Measurements from ENCODE around the gene TRAK2.
"Not testable (repeated sequence)": the region's sequence is repeated elsewhere in the genome, so short reads cannot be mapped to it uniquely, and the experiment has no call there.

TRAK2 gene

DNA sequence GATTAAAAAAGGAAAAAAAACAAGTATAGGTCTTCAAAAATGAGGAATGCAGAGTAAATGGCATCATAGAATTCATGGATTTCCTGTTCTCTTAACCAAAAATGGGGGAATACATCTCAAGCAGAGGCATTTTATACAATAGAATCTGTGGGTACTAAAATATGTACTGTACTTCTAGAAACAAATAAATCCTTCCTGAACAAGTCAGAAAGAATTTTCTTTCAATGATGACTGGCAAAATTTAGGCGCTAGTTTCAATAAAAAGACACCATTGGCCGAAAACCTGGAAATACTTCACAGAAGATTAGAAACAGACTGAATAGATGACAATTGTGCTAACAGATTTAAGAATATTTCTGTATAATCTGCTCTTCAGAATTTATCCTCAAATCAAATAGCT lies 15.1 kb downstream of the TRAK2 start:
- H3K27ac Mint-ChIP-seq, result no peak overlapping the region
- no peaks in the 10 kb centered on the region for H3K27me3 Mint-ChIP-seq
- peaks cover 18% of the 10 kb centered on the region for H3K36me3 Mint-ChIP-seq (ENCODE audit: low read depth)
- peaks cover 3% of the 10 kb centered on the region for H3K9me3 Mint-ChIP-seq
- peaks cover 80% of the 10 kb centered on the region for H3K4me1 Mint-ChIP-seq (ENCODE audit: low read depth)
- H3K4me3 Mint-ChIP-seq, result no peak overlapping the region
- DNase-seq, result no peak

DNA sequence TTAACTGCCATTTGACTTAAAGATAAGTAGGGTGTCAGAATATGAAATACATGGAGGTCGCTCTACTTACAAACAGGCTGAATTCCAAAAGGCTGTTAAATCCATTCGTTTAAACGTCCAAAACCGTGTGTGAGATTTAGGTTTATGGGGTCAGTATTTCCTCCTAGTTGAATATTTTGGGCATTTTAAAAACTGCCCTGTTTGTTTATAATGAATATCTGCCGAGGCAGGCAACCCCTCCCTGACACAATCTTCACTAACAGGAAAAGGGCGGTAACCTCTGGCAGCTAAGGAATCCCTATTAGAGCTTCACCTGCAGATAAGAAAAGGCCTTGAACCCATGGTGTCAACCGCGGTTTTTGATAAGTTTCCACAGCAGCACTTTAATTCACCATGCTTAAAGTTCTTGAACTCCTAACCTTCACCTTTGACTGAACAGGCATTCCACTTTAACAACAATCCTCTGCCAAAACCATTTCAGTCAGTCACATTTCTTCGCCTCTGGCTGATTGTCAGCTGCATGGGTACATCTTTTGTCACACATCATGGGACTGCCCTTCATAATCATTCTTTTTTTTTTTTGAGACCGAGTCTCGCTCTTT lies 17.8 kb downstream of the TRAK2 start:
- H3K27me3 Mint-ChIP-seq, result no peaks in the 10 kb centered on the region
- H3K27ac Mint-ChIP-seq, result peak overlapping the region; percentile 96
- DNase-seq, result no peak
- H3K4me1 Mint-ChIP-seq (ENCODE audit: low read depth), result peaks cover 69% of the 10 kb centered on the region
- H3K9me3 Mint-ChIP-seq, result peaks cover 4% of the 10 kb centered on the region
- no peak overlapping the region for H3K4me3 Mint-ChIP-seq
- H3K36me3 Mint-ChIP-seq (ENCODE audit: low read depth), result peaks cover 16% of the 10 kb centered on the region

DNA sequence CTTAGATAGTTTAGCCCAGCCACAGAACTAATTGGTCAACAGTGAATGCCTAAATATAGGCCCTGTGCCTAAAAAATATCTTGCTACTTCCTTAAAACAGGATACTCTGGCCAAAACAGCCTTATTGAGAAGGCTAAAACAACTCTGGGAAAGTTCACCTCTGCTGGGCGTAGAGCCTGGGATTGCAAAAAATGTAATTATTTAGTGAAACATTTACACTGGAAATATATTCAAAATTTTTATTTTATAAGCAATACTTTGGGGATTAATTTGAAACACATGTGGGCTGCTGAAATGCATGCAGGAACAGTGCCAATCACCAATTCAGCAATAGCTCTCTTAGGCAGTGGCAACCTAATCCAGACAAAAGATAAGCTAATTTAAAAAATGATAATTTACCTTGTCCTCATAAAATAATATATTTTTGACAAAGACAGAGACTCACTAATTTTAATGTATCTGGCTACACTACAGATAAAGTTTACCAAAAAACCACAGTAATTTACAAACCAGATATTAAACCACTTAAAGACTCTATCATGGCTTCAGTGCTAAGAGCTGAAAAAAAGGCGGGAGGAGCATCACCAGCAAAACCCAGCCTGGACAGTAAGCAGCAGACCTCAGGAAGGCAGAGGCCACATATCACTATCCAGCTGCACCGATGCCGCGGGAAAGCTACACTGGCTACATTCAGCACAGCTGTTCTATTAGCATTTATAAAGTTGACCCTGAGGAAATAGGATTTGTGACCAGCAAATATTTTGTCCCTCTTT lies 18.5 kb downstream of the TRAK2 start:
- H3K27ac Mint-ChIP-seq, result peak overlapping the region; percentile 96
- peaks cover 6% of the 10 kb centered on the region for H3K9me3 Mint-ChIP-seq
- H3K4me1 Mint-ChIP-seq (ENCODE audit: low read depth), result peaks cover 63% of the 10 kb centered on the region
- H3K27me3 Mint-ChIP-seq, result no peaks in the 10 kb centered on the region
- H3K36me3 Mint-ChIP-seq (ENCODE audit: low read depth), result peaks cover 18% of the 10 kb centered on the region
- DNase-seq, result no peak
- peak overlapping the region; percentile 68 for H3K4me3 Mint-ChIP-seq

DNA sequence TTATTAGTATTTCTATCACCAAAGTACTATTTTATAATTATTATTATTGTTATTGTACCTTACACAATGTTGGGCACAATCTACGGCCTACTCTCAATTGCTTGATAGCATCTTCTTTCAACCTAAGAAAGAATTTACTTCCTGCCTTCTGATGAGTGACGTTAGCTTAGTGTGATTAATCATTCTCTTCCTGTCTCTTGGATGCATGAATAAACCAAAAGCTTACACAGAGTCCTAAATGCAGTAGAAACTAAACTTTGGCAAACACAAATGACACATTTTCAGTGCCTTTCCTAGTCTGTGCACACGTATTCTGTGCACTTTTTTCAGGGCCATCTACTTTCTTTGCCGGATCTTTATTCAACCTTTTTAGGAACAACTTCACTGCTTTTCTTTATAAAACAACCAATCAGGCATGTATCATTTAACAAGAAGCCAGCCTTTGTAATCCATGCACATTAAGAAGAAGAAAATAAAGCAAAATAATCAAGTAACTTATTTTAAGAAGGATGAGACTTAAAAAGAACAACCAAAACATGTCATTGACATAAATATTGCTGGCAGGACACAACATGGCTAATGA lies 19.1 kb downstream of the TRAK2 start:
- Mint-ChIP-seq H3K27ac (peak overlapping the region; percentile 96), H3K9me3 (peaks cover 6% of the 10 kb centered on the region), H3K4me3 (peak overlapping the region; percentile 68), H3K4me1 (ENCODE audit: low read depth) (peaks cover 56% of the 10 kb centered on the region), H3K36me3 (ENCODE audit: low read depth) (peaks cover 18% of the 10 kb centered on the region), H3K27me3 (no peaks in the 10 kb centered on the region)
- no peak for DNase-seq

DNA sequence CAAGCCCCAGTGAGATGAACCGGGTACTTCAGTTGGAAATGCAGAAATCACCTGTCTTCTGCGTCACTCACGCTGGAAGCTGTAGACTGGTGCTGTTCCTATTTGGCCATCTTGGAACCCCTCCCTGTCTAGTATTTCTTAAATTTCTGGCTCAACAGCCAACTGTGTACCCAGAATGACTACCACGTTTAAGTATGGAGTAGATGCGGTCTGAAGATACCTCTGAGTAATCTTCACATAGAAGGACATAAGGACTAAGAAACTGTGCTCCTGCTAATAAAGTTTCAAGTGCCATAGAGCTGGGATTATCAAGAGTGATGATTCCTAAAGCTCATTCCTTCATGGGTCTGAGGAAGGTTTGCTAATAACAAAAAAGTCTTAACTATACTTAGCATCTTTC lies 20.4 kb downstream of the TRAK2 start:
- peaks cover 48% of the 10 kb centered on the region for H3K4me1 Mint-ChIP-seq (ENCODE audit: low read depth)
- H3K4me3 Mint-ChIP-seq, result no peak overlapping the region
- H3K36me3 Mint-ChIP-seq (ENCODE audit: low read depth), result peaks cover 18% of the 10 kb centered on the region
- DNase-seq, result no peak
- H3K9me3 Mint-ChIP-seq, result peaks cover 6% of the 10 kb centered on the region
- H3K27ac Mint-ChIP-seq, result peak overlapping the region; percentile 88
- H3K27me3 Mint-ChIP-seq, result no peaks in the 10 kb centered on the region

DNA sequence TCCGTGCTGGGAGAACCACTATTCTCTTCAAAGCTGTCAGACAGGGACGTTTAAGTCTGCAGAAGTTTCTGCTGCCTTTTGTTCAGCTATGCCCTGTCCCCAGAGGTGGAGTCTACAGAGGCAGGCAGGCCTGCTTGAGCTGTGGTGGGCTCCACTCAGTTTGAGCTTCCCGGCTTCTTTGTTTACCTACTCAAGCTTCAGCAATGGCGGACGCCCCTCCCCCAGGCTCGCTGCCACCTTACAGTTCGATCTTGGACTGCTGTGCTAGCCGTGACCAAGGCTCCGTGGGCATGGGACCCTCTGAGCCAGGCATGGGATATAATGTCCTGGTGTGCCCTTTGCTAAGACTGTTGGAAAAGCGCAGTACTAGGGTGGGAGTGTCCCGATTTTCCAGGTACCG lies 20.9 kb downstream of the TRAK2 start:
- not testable (repeated sequence) for H3K9me3 Mint-ChIP-seq, H3K27me3 Mint-ChIP-seq, H3K27ac Mint-ChIP-seq, H3K4me3 Mint-ChIP-seq, DNase-seq
- Mint-ChIP-seq H3K4me1 (ENCODE audit: low read depth) (peaks cover 44% of the 10 kb centered on the region), H3K36me3 (ENCODE audit: low read depth) (peaks cover 18% of the 10 kb centered on the region)

DNA sequence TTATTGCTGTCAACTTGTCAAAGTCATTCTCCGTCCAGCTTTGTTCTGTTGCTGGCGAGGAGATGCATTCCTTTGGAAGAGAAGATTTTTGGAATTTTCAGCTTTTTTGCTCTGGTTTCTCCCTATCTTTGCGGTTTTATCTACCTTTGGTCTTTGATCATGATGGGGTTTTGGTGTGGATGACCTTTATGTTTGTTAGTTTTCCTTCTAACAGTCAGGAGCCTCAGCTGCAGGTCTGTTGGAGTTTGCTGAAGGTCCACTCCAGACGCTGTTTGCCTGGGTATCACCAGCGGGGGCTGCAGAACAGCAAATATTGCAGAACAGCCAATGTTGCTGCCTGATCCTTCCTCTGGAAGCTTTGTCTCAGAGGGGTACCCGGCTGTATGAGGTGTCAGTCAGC lies 21.4 kb downstream of the TRAK2 start:
- H3K9me3 Mint-ChIP-seq, H3K27ac Mint-ChIP-seq, H3K27me3 Mint-ChIP-seq, DNase-seq, H3K4me3 Mint-ChIP-seq: not testable (repeated sequence)
- H3K36me3 Mint-ChIP-seq (ENCODE audit: low read depth), result peaks cover 18% of the 10 kb centered on the region
- peaks cover 45% of the 10 kb centered on the region for H3K4me1 Mint-ChIP-seq (ENCODE audit: low read depth)

DNA sequence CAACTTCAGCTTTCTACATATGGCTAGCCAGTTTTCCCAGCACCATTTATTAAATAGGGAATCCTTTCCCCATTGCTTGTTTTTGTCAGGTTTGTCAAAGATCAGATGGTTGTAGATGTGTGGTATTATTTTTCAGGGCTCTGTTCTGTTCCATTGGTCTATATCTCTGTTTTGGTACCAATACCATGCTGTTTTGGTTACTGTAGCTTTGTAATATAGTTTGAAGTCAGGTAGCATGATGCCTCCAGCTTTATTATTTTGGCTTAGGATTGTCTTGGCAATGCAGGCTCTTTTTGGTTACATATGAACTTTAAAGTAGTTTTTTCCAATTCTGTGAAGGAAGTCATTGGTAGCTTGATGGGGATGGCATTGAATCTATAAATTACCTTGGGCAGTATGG lies 22.9 kb downstream of the TRAK2 start:
- not testable (repeated sequence) for H3K27me3 Mint-ChIP-seq, H3K27ac Mint-ChIP-seq, DNase-seq, H3K4me3 Mint-ChIP-seq, H3K9me3 Mint-ChIP-seq
- Mint-ChIP-seq H3K36me3 (ENCODE audit: low read depth) (peaks cover 18% of the 10 kb centered on the region), H3K4me1 (ENCODE audit: low read depth) (peaks cover 38% of the 10 kb centered on the region)

DNA sequence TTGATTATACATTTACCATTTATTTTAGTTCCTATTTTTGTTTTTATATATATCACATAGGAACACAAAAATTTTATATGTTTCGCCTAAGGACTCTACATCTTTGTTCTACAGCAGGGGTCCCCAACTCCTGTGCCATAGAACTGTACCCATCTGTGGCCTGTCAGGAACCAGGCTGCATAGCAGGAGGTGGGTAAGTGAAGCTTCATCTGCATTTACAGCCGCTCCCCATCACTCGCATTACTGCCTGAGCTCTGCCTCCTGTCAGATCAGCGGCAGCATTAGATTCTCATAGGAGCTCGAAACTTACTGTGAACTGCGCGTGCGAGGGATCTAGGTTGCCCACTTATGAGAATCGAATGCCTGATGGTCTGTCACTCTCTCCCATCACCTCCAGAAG lies 25.3 kb downstream of the TRAK2 start:
- H3K27me3 Mint-ChIP-seq, result no peaks in the 10 kb centered on the region
- no peak overlapping the region for H3K4me3 Mint-ChIP-seq
- H3K27ac Mint-ChIP-seq, result no peak overlapping the region
- peaks cover 10% of the 10 kb centered on the region for H3K36me3 Mint-ChIP-seq (ENCODE audit: low read depth)
- H3K4me1 Mint-ChIP-seq (ENCODE audit: low read depth), result peaks cover 37% of the 10 kb centered on the region
- peaks cover 3% of the 10 kb centered on the region for H3K9me3 Mint-ChIP-seq
- no peak for DNase-seq

DNA sequence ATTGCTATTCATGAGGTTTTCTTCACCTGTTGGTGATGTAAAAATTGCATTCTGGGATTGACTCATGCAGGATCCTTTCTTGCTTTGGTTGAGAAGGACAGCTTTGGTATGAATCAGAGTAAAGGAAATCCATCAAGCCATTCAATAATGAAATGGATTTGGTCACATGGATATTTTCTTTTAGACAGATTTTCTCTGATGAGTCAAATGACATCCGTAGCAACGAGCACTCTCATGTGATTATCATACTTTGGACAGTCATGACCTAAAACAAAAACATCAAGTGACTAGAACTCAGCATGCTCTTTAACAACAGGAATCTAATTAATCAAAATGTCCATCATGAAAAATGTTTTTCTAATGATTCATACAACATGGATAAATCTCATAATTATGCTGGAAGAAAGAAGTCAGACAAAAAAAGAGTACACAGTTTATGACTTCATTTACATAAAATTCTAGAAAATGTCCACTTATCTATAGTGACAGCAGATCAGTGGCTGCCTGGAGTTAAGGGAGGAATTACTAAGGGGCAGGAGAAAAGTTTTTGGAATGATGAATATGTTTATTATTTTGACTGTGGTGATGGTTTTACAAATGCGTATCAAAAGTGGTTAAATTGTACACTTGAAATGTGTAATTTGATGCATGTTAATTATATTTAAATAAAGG lies 30.7 kb downstream of the TRAK2 start:
- H3K27me3 Mint-ChIP-seq, result no peaks in the 10 kb centered on the region
- H3K9me3 Mint-ChIP-seq, result no peaks in the 10 kb centered on the region
- peaks cover 25% of the 10 kb centered on the region for H3K36me3 Mint-ChIP-seq (ENCODE audit: low read depth)
- no peak overlapping the region for H3K4me3 Mint-ChIP-seq
- H3K4me1 Mint-ChIP-seq (ENCODE audit: low read depth), result peaks cover 64% of the 10 kb centered on the region
- no peak for DNase-seq
- peak overlapping the region; percentile 90 for H3K27ac Mint-ChIP-seq

DNA sequence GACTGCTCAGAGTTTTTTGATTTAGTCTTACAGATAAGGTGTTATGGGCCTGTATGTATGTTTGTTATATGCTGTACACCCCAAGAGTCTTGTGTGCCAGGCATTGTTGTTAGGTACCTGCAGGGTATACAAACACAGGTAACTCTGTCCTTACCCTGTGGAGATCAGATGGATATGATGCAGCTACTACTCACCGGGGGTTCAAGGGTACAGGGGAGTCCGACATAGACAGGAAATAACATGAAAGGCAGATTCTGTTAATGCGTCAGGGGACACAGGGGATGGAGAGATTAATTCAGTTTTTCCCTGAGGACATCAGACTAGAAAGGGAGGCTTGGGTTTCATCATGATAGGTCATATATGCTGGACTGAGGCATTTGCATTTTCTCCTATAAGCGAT lies 31.3 kb downstream of the TRAK2 start:
- Mint-ChIP-seq H3K4me3 (no peak overlapping the region), H3K4me1 (ENCODE audit: low read depth) (peaks cover 63% of the 10 kb centered on the region), H3K27ac (peak overlapping the region; percentile 90), H3K9me3 (no peaks in the 10 kb centered on the region), H3K36me3 (ENCODE audit: low read depth) (peaks cover 25% of the 10 kb centered on the region), H3K27me3 (no peaks in the 10 kb centered on the region)
- no peak for DNase-seq

DNA sequence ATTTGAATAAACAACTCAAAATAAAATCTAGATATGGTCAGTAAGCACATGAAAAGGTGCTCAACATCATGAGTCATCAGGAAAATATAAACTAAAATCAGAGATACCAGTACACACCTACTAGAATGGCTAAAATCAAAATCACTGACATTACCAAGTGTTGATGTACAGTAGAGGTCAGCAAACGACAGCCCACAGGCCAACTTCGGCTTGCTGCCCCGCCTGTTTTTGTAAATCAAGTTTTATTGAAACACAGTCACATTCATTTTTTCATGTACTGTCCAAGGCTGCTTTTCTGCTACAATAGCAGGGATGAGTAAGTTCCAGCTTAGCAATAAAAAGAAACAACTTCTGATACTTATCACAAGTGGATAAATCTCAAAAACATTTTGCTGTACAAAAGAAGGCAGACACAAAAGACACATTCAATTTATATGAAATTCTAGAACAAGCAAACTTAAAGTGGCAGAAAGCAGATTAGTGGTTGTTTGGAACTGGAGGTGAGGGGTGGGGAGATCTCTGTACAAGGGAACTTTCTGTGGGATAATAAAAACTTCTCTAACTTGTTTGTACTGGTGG lies 32.1 kb downstream of the TRAK2 start:
- Mint-ChIP-seq H3K4me1 (ENCODE audit: low read depth) (peaks cover 56% of the 10 kb centered on the region), H3K4me3 (no peak overlapping the region), H3K27ac (peak overlapping the region; percentile 90), H3K36me3 (ENCODE audit: low read depth) (peaks cover 25% of the 10 kb centered on the region), H3K27me3 (no peaks in the 10 kb centered on the region), H3K9me3 (no peaks in the 10 kb centered on the region)
- DNase-seq, result no peak

DNA sequence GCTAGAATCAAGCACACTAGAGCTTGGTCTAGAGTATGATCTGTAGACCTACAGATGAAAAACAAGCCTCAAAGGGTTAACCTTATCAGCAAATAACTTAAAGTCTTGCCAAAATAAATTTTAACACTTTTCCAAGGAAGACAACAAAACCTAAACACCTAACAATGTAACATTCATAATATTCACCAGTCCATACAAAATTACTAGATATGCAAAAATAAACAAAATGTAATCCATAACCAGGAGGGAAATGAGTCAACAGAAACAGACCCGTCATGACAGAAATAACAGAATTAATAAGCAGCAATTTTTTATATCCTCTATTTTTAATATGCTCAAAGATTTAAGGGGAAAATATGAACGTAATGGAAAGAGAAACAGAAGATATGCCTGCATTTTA lies 36.1 kb downstream of the TRAK2 start:
- H3K27me3 Mint-ChIP-seq, result no peaks in the 10 kb centered on the region
- no peak overlapping the region for H3K4me3 Mint-ChIP-seq
- no peaks in the 10 kb centered on the region for H3K9me3 Mint-ChIP-seq
- H3K4me1 Mint-ChIP-seq (ENCODE audit: low read depth), result peaks cover 36% of the 10 kb centered on the region
- DNase-seq, result no peak
- peaks cover 32% of the 10 kb centered on the region for H3K36me3 Mint-ChIP-seq (ENCODE audit: low read depth)
- no peak overlapping the region for H3K27ac Mint-ChIP-seq

DNA sequence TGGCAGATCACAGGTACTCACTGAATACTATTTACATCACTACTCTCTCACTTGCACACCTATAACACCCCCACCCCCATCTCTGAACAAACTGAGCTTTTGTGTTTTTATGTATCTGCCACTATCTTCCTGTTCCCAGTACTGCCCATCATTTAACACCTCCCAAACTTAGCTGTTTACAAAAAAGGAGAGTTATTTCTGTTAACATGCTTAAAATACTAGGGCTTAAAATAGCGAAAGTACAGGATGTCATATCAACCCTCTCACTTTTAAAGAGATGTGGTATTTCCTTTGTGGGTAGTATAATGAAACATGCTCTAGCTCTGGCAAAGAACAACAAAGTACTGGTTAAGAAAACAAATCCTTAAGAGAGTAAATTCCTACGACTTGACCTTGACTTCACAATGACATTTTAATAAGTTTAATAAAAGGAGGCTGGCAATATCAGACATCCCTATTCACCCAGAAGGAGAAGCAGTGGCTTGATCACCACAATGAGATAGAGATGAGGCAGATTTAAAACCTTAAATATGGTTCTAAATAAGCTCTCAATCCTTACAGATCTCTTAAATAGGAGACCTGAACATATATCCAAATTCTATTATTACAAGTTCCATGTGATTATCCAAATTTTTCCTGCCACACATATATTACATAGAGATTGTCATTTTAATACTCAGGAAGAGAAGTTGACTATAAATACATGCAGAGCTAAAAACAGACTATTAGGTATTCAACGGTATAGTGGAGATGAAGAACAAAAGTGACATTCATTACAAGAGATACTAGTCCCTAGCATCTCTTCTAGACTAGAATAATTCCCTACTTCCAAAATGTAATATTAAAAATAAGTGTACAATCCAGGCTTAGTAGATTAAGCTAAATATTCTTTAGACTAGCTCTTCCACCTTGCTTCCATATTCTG lies 36.9 kb downstream of the TRAK2 start:
- no peaks in the 10 kb centered on the region for H3K27me3 Mint-ChIP-seq
- DNase-seq, result no peak
- peaks cover 27% of the 10 kb centered on the region for H3K36me3 Mint-ChIP-seq (ENCODE audit: low read depth)
- H3K27ac Mint-ChIP-seq, result no peak overlapping the region
- H3K4me1 Mint-ChIP-seq (ENCODE audit: low read depth), result peaks cover 28% of the 10 kb centered on the region
- H3K4me3 Mint-ChIP-seq, result no peak overlapping the region
- H3K9me3 Mint-ChIP-seq, result no peaks in the 10 kb centered on the region
